BE2C (cell line): ENCODE measurements around the gene CDK19.
"Not testable (repeated sequence)": the region's sequence is repeated elsewhere in the genome, so short reads cannot be mapped to it uniquely, and the experiment has no call there.

Experiments
- DNase-seq: peaks from one replicate; pipeline ENCODE4 v3.0.0-alpha.2; 2020
- H3K27me3 ChIP-seq: fragments of 250-450 bp; sonication (Bioruptor Pico); 2 replicates; pipeline ENCODE4 v1.5.1; 2020; ENCODE audit warnings: mild to moderate bottlenecking
- H3K36me3 ChIP-seq: fragments of 250-450 bp; sonication (Bioruptor Pico); 2 replicates; pipeline ENCODE4 v1.5.1; 2020; ENCODE audit warnings: mild to moderate bottlenecking
- H3K4me1 ChIP-seq: fragments of 250-450 bp; sonication (Bioruptor Pico); 2 replicates; pipeline ENCODE4 v1.5.1; 2020
- H3K4me3 ChIP-seq: 2 replicates; pipeline ENCODE4 v1.5.1; 2011; ENCODE audit warnings: low read depth, low read length
- H3K9me3 ChIP-seq: fragments of 250-450 bp; sonication (Bioruptor Pico); 2 replicates; pipeline ENCODE4 v1.5.1; 2020
- CTCF ChIP-seq: IDR thresholded peaks from 2 replicates; pipeline ENCODE4 v1.5.1; 2012; ENCODE audit warnings: mild to moderate bottlenecking, low read depth, low read length

The CDK19 gene

DNA sequence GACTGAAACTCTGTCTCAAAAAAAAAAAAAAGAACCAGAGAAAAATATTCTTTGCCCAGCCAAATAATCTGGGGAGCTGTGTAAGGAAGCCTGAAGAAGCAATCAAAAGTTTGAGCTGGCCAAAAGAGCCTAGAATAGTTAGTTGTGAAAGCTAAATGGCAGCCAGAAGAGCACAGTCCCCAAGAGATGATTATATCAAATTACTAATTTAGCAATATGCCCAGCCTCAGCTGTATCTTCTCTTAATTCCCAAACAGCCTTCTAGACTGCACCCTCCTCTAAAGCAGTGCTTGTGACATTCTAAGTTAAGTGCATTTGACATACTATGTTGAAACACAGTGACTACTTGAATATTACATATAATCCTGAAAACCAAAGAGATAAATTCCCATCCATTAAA, 38.9 kb downstream of the CDK19 start:
- Histone ChIP-seq H3K27me3 (no peaks in the 10 kb centered on the region), H3K36me3 (no peaks in the 10 kb centered on the region), H3K4me3 (no peak overlapping the region), H3K9me3 (no peaks in the 10 kb centered on the region), H3K4me1 (no peaks in the 10 kb centered on the region)
- TF ChIP-seq CTCF, result no peak
- DNase-seq, result no peak

DNA sequence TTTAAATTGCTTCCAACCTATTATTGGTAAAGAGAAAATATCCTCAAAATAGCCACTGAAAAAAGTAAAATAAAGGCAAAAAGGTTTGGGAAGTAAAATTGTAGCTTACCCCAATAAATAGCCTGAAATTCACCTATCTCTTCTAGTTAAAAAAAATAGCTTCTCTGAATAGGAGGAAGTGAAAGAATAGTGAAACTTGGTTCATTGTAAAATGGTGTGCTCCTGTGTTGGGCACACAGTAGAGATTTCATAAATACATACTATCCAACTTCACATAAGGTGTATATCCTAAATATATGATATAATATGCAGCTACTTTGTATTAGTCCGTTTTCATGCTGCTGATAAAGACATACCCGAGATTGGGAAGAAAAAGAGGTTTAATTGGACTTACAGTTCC, 45.3 kb downstream of the CDK19 start:
- Histone ChIP-seq H3K4me1 (no peaks in the 10 kb centered on the region), H3K36me3 (no peaks in the 10 kb centered on the region), H3K27me3 (no peaks in the 10 kb centered on the region), H3K4me3 (no peak overlapping the region), H3K9me3 (no peaks in the 10 kb centered on the region)
- TF ChIP-seq CTCF, result no peak
- no peak for DNase-seq

DNA sequence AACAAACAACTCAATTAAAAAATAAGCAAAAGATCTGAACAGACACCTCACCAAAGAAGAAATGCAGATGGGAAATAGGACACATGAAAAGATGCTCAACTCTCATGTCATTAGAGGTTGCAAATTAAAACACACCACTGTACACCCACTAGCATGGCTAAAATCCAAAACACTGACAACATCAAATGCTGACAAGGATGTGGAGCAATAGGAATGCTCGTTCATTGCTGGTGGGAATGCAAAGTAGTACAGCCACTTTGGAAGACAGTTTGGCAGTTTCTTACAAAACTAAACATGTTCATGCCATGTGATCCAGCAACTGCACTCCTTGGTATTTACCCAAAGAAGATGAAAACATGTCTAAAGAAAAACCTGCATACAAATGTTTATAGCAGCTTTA, 47.2 kb downstream of the CDK19 start:
- Histone ChIP-seq H3K36me3 (no peaks in the 10 kb centered on the region), H3K4me3 (no peak overlapping the region), H3K27me3 (no peaks in the 10 kb centered on the region), H3K9me3 (no peaks in the 10 kb centered on the region), H3K4me1 (no peaks in the 10 kb centered on the region)
- no peak for DNase-seq
- TF ChIP-seq CTCF, result no peak

- Histone ChIP-seq H3K4me1 (no peaks in the 10 kb centered on the region), H3K36me3 (no peaks in the 10 kb centered on the region), H3K9me3 (no peaks in the 10 kb centered on the region), H3K4me3 (no peak overlapping the region), H3K27me3 (no peaks in the 10 kb centered on the region)
- no peak for TF ChIP-seq CTCF
- no peak for DNase-seq
Observed at GRCh38 chr6:110761371-110761770, 53.9 kb downstream of the CDK19 start.

- H3K9me3 ChIP-seq, result no peaks in the 10 kb centered on the region
- no peak for TF ChIP-seq CTCF
Observed at GRCh38 chr6:110760589-110760988, 54.7 kb downstream of the CDK19 start.

DNA sequence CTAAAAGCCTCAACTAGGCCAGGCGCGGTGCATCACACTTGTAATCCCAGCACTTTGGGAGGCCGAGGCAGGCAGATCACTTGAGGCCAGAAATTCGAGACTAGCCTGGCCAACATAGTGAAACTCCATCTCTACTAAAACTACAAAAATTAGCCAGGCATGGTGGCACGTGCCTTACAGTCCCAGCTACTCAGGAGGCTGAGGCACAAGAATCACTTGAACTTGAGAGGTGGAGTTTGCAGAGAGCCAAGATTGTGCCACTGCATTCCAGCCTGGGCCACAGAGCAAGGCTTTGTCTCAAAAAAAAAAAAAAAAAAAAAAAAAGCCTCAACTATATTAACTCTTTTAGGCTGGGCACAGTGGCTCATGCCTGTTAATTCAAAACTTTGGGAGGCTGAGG, 55.2 kb downstream of the CDK19 start:
- H3K27me3 ChIP-seq, H3K4me1 ChIP-seq, DNase-seq, H3K4me3 ChIP-seq, H3K9me3 ChIP-seq, H3K36me3 ChIP-seq: not testable (repeated sequence)

More at GRCh38 chr6:110760589-110760988, 54.7 kb downstream of the CDK19 start:
- no peak overlapping the region for H3K4me3 ChIP-seq
- DNase-seq, result no peak
- H3K36me3 ChIP-seq, result no peaks in the 10 kb centered on the region
- H3K4me1 ChIP-seq, result no peaks in the 10 kb centered on the region
- H3K27me3 ChIP-seq, result no peaks in the 10 kb centered on the region

GRCh38 chr6:110757926-110758325, 57.3 kb downstream of the CDK19 start:
- H3K4me3 ChIP-seq, result no peak overlapping the region
- H3K4me1 ChIP-seq, result no peaks in the 10 kb centered on the region
- DNase-seq, result no peak
- H3K36me3 ChIP-seq, result no peaks in the 10 kb centered on the region
- no peak for TF ChIP-seq CTCF
- no peaks in the 10 kb centered on the region for H3K27me3 ChIP-seq
- H3K9me3 ChIP-seq, result no peaks in the 10 kb centered on the region
